Activated CD4-positive, alpha-beta memory T cell treated with anti-CD3 and anti-CD28 coated beads, Interleukin-2, amount 10 ng/mL, durations not matched to agents 7 days and 5 days (primary cell): ENCODE data around the gene HMCES. TPM values are rescaled to one million over a fixed set of nuclear protein-coding genes. Genes with fewer than 3 reads are reported as not detected.
"Not testable (repeated sequence)": the region's sequence is repeated elsewhere in the genome, so short reads cannot be mapped to it uniquely, and the experiment has no call there.

ENCODE experiments used
- CTCF ChIA-PET: fragments of 350-600 bp; sonication (Branson Sonifier 250); formaldehyde crosslinking; loops from one replicate; lab custom pipeline; 2021; ENCODE audit warnings: antibody characterized with exemption, inconsistent platforms; lab: Charles Lee
- POLR2A ChIA-PET: fragments of 350-600 bp; sonication (Branson Sonifier 250); formaldehyde crosslinking; loops from one replicate; lab custom pipeline; 2021; ENCODE audit warnings: antibody characterized with exemption; lab: Charles Lee
- DNase-seq: peaks from one replicate; pipeline ENCODE4 v3.0.0-alpha.2; 2020
- H3K27ac Mint-ChIP-seq: one replicate; pipeline ENCODE4 v1.8.0; 2021; ENCODE audit warnings: mild to moderate bottlenecking, mixed read lengths
- H3K27me3 Mint-ChIP-seq: one replicate; pipeline ENCODE4 v1.8.0; 2021; ENCODE audit warnings: mixed read lengths
- H3K36me3 Mint-ChIP-seq: one replicate; pipeline ENCODE4 v1.8.0; 2021; ENCODE audit warnings: low read depth, mixed read lengths
- H3K4me1 Mint-ChIP-seq: one replicate; pipeline ENCODE4 v1.8.0; 2021; ENCODE audit warnings: mixed read lengths
- H3K4me3 Mint-ChIP-seq: one replicate; pipeline ENCODE4 v1.8.0; 2021; ENCODE audit warnings: mild to moderate bottlenecking, mixed read lengths
- H3K9me3 Mint-ChIP-seq: one replicate; pipeline ENCODE4 v1.8.0; 2021; ENCODE audit warnings: mixed read lengths
- total RNA-seq, 2 experiments: library from RNA; stranded (reverse); gene quantifications; one replicate each; pipeline ENCODE4 v1.2.3, GENCODE V29; 2021

HMCES gene
- total RNA-seq, 2 experiments from 2014 or later = 45.7 to 50.1 TPM

GRCh38 chr3:129346695-129347457, 68.2 kb downstream of the HMCES start:
- DNase-seq = no peak
- CTCF ChIA-PET = no interaction called here
- no peaks in the 10 kb centered on the region for H3K36me3 Mint-ChIP-seq
- H3K4me1 Mint-ChIP-seq = peaks cover 6% of the 10 kb centered on the region
- no peaks in the 10 kb centered on the region for H3K9me3 Mint-ChIP-seq
- POLR2A ChIA-PET = no interaction called here
- peaks cover 23% of the 10 kb centered on the region for H3K27me3 Mint-ChIP-seq
- no peak overlapping the region for H3K4me3 Mint-ChIP-seq
- no peak overlapping the region for H3K27ac Mint-ChIP-seq

DNA sequence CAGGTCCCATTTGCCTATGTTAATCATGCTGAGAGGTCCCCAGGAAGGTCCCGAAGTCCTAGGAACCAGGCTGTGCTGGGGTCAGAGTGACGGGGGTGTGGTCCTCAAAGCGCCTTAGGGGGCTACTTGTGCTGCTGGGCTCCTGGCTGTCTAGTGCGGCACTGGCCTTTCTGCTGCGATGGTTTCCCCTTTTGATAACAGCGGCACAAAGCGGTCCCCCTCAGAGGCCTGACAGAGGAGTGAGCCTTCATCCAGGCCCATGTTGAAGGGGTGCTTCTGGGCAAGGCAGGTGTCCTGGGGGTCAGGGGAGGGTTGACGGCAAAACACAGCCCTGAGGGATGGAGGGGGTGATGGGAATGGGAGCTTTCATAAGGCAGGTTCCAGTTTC, 68.8 kb downstream of the HMCES start:
- Mint-ChIP-seq H3K9me3 (no peaks in the 10 kb centered on the region), H3K4me3 (no peak overlapping the region), H3K27ac (no peak overlapping the region), H3K27me3 (peaks cover 22% of the 10 kb centered on the region), H3K36me3 (no peaks in the 10 kb centered on the region), H3K4me1 (peaks cover 6% of the 10 kb centered on the region)
- no peak for DNase-seq
- ChIA-PET CTCF (interaction anchor here (0.6 kb wide), 1 partner anchor 79 kb away, joined by 4 read pairs; no protein-coding TSS in a partner anchor), POLR2A (no interaction called here)

GRCh38 chr3:129348734-129349133, 70.1 kb downstream of the HMCES start:
- Mint-ChIP-seq H3K4me1 (peaks cover 2% of the 10 kb centered on the region), H3K27me3 (peaks cover 14% of the 10 kb centered on the region), H3K9me3 (no peaks in the 10 kb centered on the region), H3K4me3 (no peak overlapping the region), H3K36me3 (no peaks in the 10 kb centered on the region), H3K27ac (no peak overlapping the region)
- POLR2A ChIA-PET = no interaction called here
- DNase-seq = no peak
- CTCF ChIA-PET = no interaction called here

DNA sequence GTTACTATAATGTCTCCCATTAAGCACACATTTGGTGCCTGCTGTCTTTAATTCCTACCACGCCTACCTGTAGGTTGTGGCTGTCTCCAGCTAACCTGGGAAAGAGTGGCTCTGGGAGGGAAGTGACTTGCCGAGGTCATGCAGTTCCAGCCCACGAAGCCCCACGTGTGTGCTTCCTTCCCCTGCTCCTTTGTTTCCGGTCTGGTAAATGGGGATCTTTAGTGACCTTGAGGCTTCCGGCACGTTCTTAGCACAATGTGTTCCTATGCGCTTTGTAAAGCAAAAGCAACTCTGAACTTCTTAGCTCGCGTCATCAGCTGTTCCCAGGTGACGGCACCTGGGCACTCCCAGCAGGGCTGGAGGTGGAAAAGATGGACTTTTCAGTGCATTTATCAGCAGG, 70.5 kb downstream of the HMCES start:
- H3K27me3 Mint-ChIP-seq = peaks cover 14% of the 10 kb centered on the region
- POLR2A ChIA-PET = interaction anchor here (1.4 kb wide), 1 partner anchor 33 kb away, joined by 4 read pairs; a partner anchor contains a TSS
- H3K36me3 Mint-ChIP-seq, H3K4me1 Mint-ChIP-seq, CTCF ChIA-PET, H3K27ac Mint-ChIP-seq, H3K4me3 Mint-ChIP-seq, DNase-seq, H3K9me3 Mint-ChIP-seq: not testable (repeated sequence)

- CTCF ChIA-PET = no interaction called here
Measured at GRCh38 chr3:129349791-129350190, 71.1 kb downstream of the HMCES start.

GRCh38 chr3:129352045-129352444, 73.4 kb downstream of the HMCES start:
- H3K4me3 Mint-ChIP-seq = no peak overlapping the region
- CTCF ChIA-PET = no interaction called here
- no peaks in the 10 kb centered on the region for H3K9me3 Mint-ChIP-seq
- H3K27me3 Mint-ChIP-seq = no peaks in the 10 kb centered on the region
- POLR2A ChIA-PET = no interaction called here
- no peaks in the 10 kb centered on the region for H3K36me3 Mint-ChIP-seq
- no peak overlapping the region for H3K27ac Mint-ChIP-seq
- peaks cover under 1% of the 10 kb centered on the region for H3K4me1 Mint-ChIP-seq
- no peak for DNase-seq

More at GRCh38 chr3:129349791-129350190, 71.1 kb downstream of the HMCES start:
- H3K9me3 Mint-ChIP-seq = no peaks in the 10 kb centered on the region
- H3K27me3 Mint-ChIP-seq = peaks cover 11% of the 10 kb centered on the region
- H3K4me1 Mint-ChIP-seq = peaks cover 2% of the 10 kb centered on the region
- DNase-seq = no peak
- POLR2A ChIA-PET = interaction anchor here (1.4 kb wide), 1 partner anchor 34 kb away, joined by 4 read pairs; a partner anchor contains a TSS
- H3K27ac Mint-ChIP-seq = no peak overlapping the region
- no peak overlapping the region for H3K4me3 Mint-ChIP-seq
- H3K36me3 Mint-ChIP-seq = no peaks in the 10 kb centered on the region

GRCh38 chr3:129352650-129353588, 74.2 kb downstream of the HMCES start:
- no peak for DNase-seq
- Mint-ChIP-seq H3K9me3 (no peaks in the 10 kb centered on the region), H3K4me1 (no peaks in the 10 kb centered on the region), H3K36me3 (no peaks in the 10 kb centered on the region), H3K27ac (no peak overlapping the region), H3K4me3 (no peak overlapping the region), H3K27me3 (no peaks in the 10 kb centered on the region)
- CTCF ChIA-PET = no interaction called here
- POLR2A ChIA-PET = no interaction called here

DNA sequence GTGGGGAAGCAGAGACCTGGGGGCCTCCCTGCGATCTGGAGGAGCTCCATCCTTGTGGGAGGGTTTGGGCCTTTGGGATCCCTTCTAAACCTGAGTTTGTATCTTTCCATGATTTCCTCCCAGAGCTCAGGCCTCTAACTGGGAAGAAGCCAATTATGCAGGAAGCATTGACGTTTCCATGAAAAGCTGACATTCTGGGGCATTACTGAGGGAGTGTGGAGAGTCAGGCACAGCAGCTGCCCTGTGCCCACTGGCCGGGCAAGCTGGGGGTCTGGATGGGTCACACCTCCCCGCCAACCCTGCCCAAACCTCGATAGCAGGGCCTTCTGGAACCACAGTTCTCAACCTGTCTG, 74.9 kb downstream of the HMCES start:
- CTCF ChIA-PET = no interaction called here
- POLR2A ChIA-PET = no interaction called here
- Mint-ChIP-seq H3K27ac (no peak overlapping the region), H3K4me3 (no peak overlapping the region), H3K36me3 (no peaks in the 10 kb centered on the region), H3K4me1 (no peaks in the 10 kb centered on the region), H3K27me3 (no peaks in the 10 kb centered on the region), H3K9me3 (no peaks in the 10 kb centered on the region)
- no peak for DNase-seq

Other genes starting within 250 kb of the HMCES start
- not detected for gene GP9, start 218.1 kb upstream of the HMCES start, total RNA-seq
- gene RAB43, start 157.1 kb upstream of the HMCES start, total RNA-seq = 10 to 100 TPM; 46.3 to 48.1 TPM
- 10 to 100 TPM; 63.9 to 66.2 TPM for gene ISY1, start 117.8 kb upstream of the HMCES start, total RNA-seq
- 100 to 1,000 TPM; 321 to 322 TPM for gene CNBP, start 95.0 kb upstream of the HMCES start, total RNA-seq
- 100 to 1,000 TPM; 157 TPM for gene COPG1, start 29.3 kb upstream of the HMCES start, total RNA-seq
- gene EFCAB12, start 149.8 kb downstream of the HMCES start, total RNA-seq = under 1 TPM; 0.65 to 0.98 TPM
- 10 to 100 TPM; 47.1 to 47.4 TPM for gene MBD4, start 161.1 kb downstream of the HMCES start, total RNA-seq
- gene IFT122, start 161.4 kb downstream of the HMCES start, total RNA-seq = 10 to 100 TPM; 22.6 to 22.8 TPM
- not detected for gene RHO, start 249.8 kb downstream of the HMCES start, total RNA-seq